Liver (tissue), 9 donors: ENCODE measurements around the gene WNK2. TPM values are rescaled to one million over a fixed set of nuclear protein-coding genes. Genes with fewer than 3 reads are reported as not detected.

Experiments used
- DNase-seq: peaks from one replicate; pipeline ENCODE4 v3.0.0-alpha.2; 2017; ENCODE audit warnings: low spot score
- H3K27ac ChIP-seq, 2 donors: one replicate each; pipeline ENCODE4 v1.7.0; 2013; ENCODE audit warnings: inconsistent platforms in 2 of 2, low read length in 2 of 2, control low read depth in 1 of 2, low read depth in 1 of 2, mild to moderate bottlenecking in 1 of 2
- H3K27me3 ChIP-seq, 4 donors: one replicate each; pipeline versions ENCODE4 v1.6.1 to v1.7.0; 2013; ENCODE audit warnings: low read length in 3 of 4, inconsistent platforms in 1 of 4, mild to moderate bottlenecking in 1 of 4, moderate library complexity in 1 of 4; ENCODE audit not compliant: control insufficient read depth in 4 of 4, insufficient read depth in 4 of 4
- H3K36me3 ChIP-seq, 4 donors: one replicate each; pipeline versions ENCODE4 v1.6.1 to v1.7.0; 2013; ENCODE audit warnings: low read length in 3 of 4, mild to moderate bottlenecking in 3 of 4, low read depth in 1 of 4, moderate library complexity in 1 of 4; ENCODE audit not compliant: control insufficient read depth in 4 of 4, insufficient read depth in 3 of 4
- H3K4me1 ChIP-seq, 4 donors: one replicate each; pipeline versions ENCODE4 v1.6.1 to v1.7.0; 2013; ENCODE audit warnings: low read length in 3 of 4, mild to moderate bottlenecking in 3 of 4, moderate library complexity in 1 of 4; ENCODE audit not compliant: control insufficient read depth in 4 of 4, insufficient read depth in 4 of 4
- H3K4me3 ChIP-seq, 3 donors: one replicate each; pipeline versions ENCODE4 v1.6.1 to v1.7.0; 2013; ENCODE audit warnings: low read length in 3 of 3, control low read depth in 1 of 3, low read depth in 1 of 3, mild to moderate bottlenecking in 1 of 3
- H3K9ac ChIP-seq, 2 donors: one replicate each; pipeline ENCODE4 v1.7.0; 2013; ENCODE audit warnings: low read length in 2 of 2, mild to moderate bottlenecking in 2 of 2, moderate library complexity in 2 of 2, control low read depth in 1 of 2, low read depth in 1 of 2
- H3K9me3 ChIP-seq, 4 donors: one replicate each; pipeline versions ENCODE4 v1.6.1 to v1.7.0; 2013; ENCODE audit warnings: low read length in 3 of 4; ENCODE audit not compliant: control insufficient read depth in 4 of 4
- EGR1 ChIP-seq, 2 donors: IDR thresholded peaks; 2 replicates each; pipeline ENCODE4 v1.6.1; 2016 to 2018; ENCODE audit warnings: antibody characterized with exemption in 2 of 2, low read depth in 2 of 2
- FOXA1 ChIP-seq: IDR thresholded peaks from 2 replicates; pipeline ENCODE4 v1.6.1; 2016; ENCODE audit warnings: antibody characterized with exemption
- FOXA2 ChIP-seq: IDR thresholded peaks from 2 replicates; pipeline ENCODE4 v1.6.1; 2016; ENCODE audit warnings: antibody characterized with exemption
- GABPA ChIP-seq, 2 donors: IDR thresholded peaks in 1 of 2; conservative IDR thresholded peaks in 1 of 2; 2 replicates each; pipeline ENCODE4 v1.6.1; 2016; ENCODE audit warnings: antibody characterized with exemption in 2 of 2, mild to moderate bottlenecking in 1 of 2, moderate library complexity in 1 of 2
- HNF4A ChIP-seq, 2 donors: conservative IDR thresholded peaks; 2 replicates each; pipeline ENCODE4 v1.6.1; 2016; ENCODE audit warnings: antibody characterized with exemption in 2 of 2, mild to moderate bottlenecking in 2 of 2
- HNF4G ChIP-seq: IDR thresholded peaks from 2 replicates; pipeline ENCODE4 v1.6.1; 2016; ENCODE audit warnings: antibody characterized with exemption
- JUND ChIP-seq, 2 donors: IDR thresholded peaks; 2 replicates each; pipeline ENCODE4 v1.6.1; 2016; ENCODE audit warnings: antibody characterized with exemption in 2 of 2
- NR2F2 ChIP-seq: IDR thresholded peaks from 2 replicates; pipeline ENCODE4 v1.6.1; 2016; ENCODE audit warnings: antibody characterized with exemption
- RAD21 ChIP-seq, 2 donors: IDR thresholded peaks; 2 replicates each; pipeline ENCODE4 v1.6.1; 2016; ENCODE audit warnings: antibody characterized with exemption in 2 of 2, mild to moderate bottlenecking in 2 of 2
- REST ChIP-seq: IDR thresholded peaks from 2 replicates; pipeline ENCODE4 v1.6.1; 2016; ENCODE audit warnings: antibody characterized with exemption, mild to moderate bottlenecking
- SP1 ChIP-seq: IDR thresholded peaks from 2 replicates; pipeline ENCODE4 v1.6.1; 2018; ENCODE audit warnings: antibody characterized with exemption, mild to moderate bottlenecking
- TAF1 ChIP-seq: conservative IDR thresholded peaks from 2 replicates; pipeline ENCODE4 v1.6.1; 2016; ENCODE audit warnings: antibody characterized with exemption, mild to moderate bottlenecking
- YY1 ChIP-seq: IDR thresholded peaks from 2 replicates; pipeline ENCODE4 v1.6.1; 2016; ENCODE audit warnings: antibody characterized with exemption, mild to moderate bottlenecking
- ZBTB33 ChIP-seq: IDR thresholded peaks from 2 replicates; pipeline ENCODE4 v1.6.1; 2016; ENCODE audit warnings: antibody characterized with exemption
- WGBS: extraction: QIAGEN DNeasy Blood & Tissue Kit; methylation state at CpG from one replicate; pipeline ENCODE4 v1.1.7; 2013; 5-methylcytosine and 5-hydroxymethylcytosine counted together
- polyA plus RNA-seq, 2 donors: library from polyadenylated mRNA; stranded (reverse) in 1 of 2; unstranded in 1 of 2; fragments of 200-250 nt in 1 of 2; fragments of >200 nt in 1 of 2; fragmentation: Nextera tagmentation in 1 of 2; extraction: Ambion mirVana in 1 of 2; gene quantifications; one replicate each; pipeline versions ENCODE4 v1.2.1 to v1.2.3, GENCODE V29; 2013 to 2015
- total RNA-seq, 2 donors: library from RNA; depleted of rRNA; stranded (reverse); fragments of >200 nt; gene quantifications; one replicate each; pipeline ENCODE4 v1.2.3, GENCODE V29; 2014
- TF ChIP-seq, protein P1 (sequence below): IDR thresholded peaks from 2 replicates; pipeline ENCODE4 v1.6.1; 2016; ENCODE audit warnings: antibody characterized with exemption
- TF ChIP-seq, protein P2 (sequence below): fragments of 150-350 bp; IDR thresholded peaks from 2 replicates; pipeline ENCODE4 v1.5.1; 2017; ENCODE audit warnings: improper control_type of control experiment, low read depth, low read length; ENCODE audit not compliant: missing input control
- TF ChIP-seq, protein P3 (sequence below): IDR thresholded peaks from 2 replicates; pipeline ENCODE4 v1.6.1; 2016; ENCODE audit warnings: antibody characterized with exemption
- donor health status: healthy.
- donor health status: healthy.
- donor health status: healthy.
- donor health status: healthy.
- donor health status: healthy.

Gene WNK2
- total and polyA plus RNA-seq, 4 donors = 0.65 to 4.4 (median 1.7) TPM

DNA sequence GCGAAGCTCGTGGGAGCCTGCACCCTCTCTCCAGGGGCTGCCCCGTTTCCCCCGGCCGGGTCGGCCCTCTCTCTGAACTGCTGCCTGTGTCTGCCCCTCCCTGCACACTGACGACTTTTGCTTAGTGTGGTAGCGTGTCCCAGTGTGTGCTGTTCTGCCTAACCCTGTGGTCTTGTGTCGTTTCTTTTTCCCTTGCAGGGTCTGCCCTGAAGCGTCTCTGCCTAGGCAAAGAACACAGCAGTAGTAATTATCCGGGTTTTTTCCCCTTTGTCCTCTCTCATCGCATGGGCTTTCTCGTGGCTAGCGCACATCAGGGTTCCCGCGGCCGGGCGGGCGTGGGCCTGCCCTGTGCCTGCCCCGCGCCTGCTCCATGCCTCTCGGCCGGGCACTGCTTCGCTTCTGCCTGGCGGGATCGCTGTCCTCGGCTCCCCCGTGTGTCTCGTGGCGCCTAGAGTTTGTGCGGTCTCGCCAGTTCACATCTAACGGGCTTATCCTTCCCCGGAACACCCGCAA is 122.7 kb downstream of the WNK2 start:
- no peaks in the 10 kb centered on the region for H3K27me3 ChIP-seq
- TF ChIP-seq FOXA1 (no peak), SP1 (no peak), REST (no peak), GABPA (IDR thresholded peaks at IDR 0.05 in 1 of 2, conservative IDR thresholded peaks at IDR 0.05 in 1 of 2) (no peak), FOXA2 (no peak), TAF1 (no peak), HNF4A (conservative IDR thresholded peaks at IDR 0.05) (no peak), JUND (IDR thresholded peaks at IDR 0.05) (no peak), EGR1 (IDR thresholded peaks at IDR 0.05; ENCODE audit: low read depth in 2 of 2) (no peak), HNF4G (no peak), RAD21 (IDR thresholded peaks at IDR 0.05) (no peak), YY1 (no peak), ZBTB33 (no peak), NR2F2 (no peak)
- TF ChIP-seq, protein P1, sequence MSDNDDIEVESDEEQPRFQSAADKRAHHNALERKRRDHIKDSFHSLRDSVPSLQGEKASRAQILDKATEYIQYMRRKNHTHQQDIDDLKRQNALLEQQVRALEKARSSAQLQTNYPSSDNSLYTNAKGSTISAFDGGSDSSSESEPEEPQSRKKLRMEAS = no peak
- TF ChIP-seq, protein P2, sequence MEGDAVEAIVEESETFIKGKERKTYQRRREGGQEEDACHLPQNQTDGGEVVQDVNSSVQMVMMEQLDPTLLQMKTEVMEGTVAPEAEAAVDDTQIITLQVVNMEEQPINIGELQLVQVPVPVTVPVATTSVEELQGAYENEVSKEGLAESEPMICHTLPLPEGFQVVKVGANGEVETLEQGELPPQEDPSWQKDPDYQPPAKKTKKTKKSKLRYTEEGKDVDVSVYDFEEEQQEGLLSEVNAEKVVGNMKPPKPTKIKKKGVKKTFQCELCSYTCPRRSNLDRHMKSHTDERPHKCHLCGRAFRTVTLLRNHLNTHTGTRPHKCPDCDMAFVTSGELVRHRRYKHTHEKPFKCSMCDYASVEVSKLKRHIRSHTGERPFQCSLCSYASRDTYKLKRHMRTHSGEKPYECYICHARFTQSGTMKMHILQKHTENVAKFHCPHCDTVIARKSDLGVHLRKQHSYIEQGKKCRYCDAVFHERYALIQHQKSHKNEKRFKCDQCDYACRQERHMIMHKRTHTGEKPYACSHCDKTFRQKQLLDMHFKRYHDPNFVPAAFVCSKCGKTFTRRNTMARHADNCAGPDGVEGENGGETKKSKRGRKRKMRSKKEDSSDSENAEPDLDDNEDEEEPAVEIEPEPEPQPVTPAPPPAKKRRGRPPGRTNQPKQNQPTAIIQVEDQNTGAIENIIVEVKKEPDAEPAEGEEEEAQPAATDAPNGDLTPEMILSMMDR = no peak
- TF ChIP-seq, protein P3, sequence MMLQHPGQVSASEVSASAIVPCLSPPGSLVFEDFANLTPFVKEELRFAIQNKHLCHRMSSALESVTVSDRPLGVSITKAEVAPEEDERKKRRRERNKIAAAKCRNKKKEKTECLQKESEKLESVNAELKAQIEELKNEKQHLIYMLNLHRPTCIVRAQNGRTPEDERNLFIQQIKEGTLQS = no peak
- H3K9me3 ChIP-seq = no peaks in the 10 kb centered on the region
- H3K4me1 ChIP-seq = no peaks in the 10 kb centered on the region
- no peak overlapping the region for H3K4me3 ChIP-seq
- H3K9ac ChIP-seq = no peak overlapping the region
- no peak for DNase-seq
- H3K36me3 ChIP-seq = no peaks in the 10 kb centered on the region
- 94% methylated on average over 35 of the region's 35 CpGs for WGBS
- H3K27ac ChIP-seq = no peak overlapping the region
